Measurements from ENCODE around the gene PLCH2. TPM values are rescaled to one million over a fixed set of nuclear protein-coding genes. Genes with fewer than 3 reads are reported as not detected.

PLCH2 gene
- total and polyA plus RNA-seq, 7 donors = 0.04 to 0.60 (median 0.09) TPM; not detected in 1

GRCh38 chr1:2509589-2509988 is 33.5 kb downstream of the PLCH2 start:
- ATAC-seq (no peak), DNase-seq (no peak)
- Histone ChIP-seq H3K27ac (no peak overlapping the region), H3K4me1 (no peaks in the 10 kb centered on the region), H3K27me3 (ENCODE audit: insufficient read depth in 3 of 3, low read length in 2 of 3) (peaks cover 0 to 10% (median 3%) of the 10 kb centered on the region in 3 donors), H3K9me3 (no peaks in the 10 kb centered on the region), H3K36me3 (ENCODE audit: insufficient read depth in 1 of 2, low read depth in 1 of 2) (peaks cover 30 to 70% of the 10 kb centered on the region in 2 donors), H3K4me3 (no peak overlapping the region)
- 56 to 72% (median 61%) methylated on average over 11 of the region's 11 CpGs for WGBS, 3 donors
- no peak for TF ChIP-seq CTCF (IDR thresholded peaks at IDR 0.05)
- intact Hi-C loops (cut with DNase I) = no loop called here

GRCh38 chr1:2510366-2511155 is 34.5 kb downstream of the PLCH2 start:
- 92 to 94% (median 93%) methylated on average over 26 to 27 of the region's 27 CpGs for WGBS, 3 donors
- ATAC-seq (no peak), DNase-seq (no peak)
- Histone ChIP-seq H3K4me1 (no peaks in the 10 kb centered on the region), H3K9me3 (no peaks in the 10 kb centered on the region), H3K27ac (no peak overlapping the region), H3K4me3 (no peak overlapping the region), H3K27me3 (ENCODE audit: insufficient read depth in 3 of 3, low read length in 2 of 3) (no peaks in the 10 kb centered on the region), H3K36me3 (ENCODE audit: insufficient read depth in 1 of 2, low read depth in 1 of 2) (peaks cover 30 to 79% of the 10 kb centered on the region in 2 donors)
- TF ChIP-seq CTCF (IDR thresholded peaks at IDR 0.05) = no peak
- intact Hi-C loops (cut with DNase I) = no loop called here

GRCh38 chr1:2512862-2513421 is 36.9 kb downstream of the PLCH2 start:
- no peak overlapping the region for H3K4me3 ChIP-seq
- WGBS, 3 donors = 83 to 84% (median 83%) methylated on average over 31 of the region's 31 CpGs
- intact Hi-C loops (cut with DNase I) = no loop called here
- H3K36me3 ChIP-seq (ENCODE audit: insufficient read depth in 1 of 2, low read depth in 1 of 2) = peaks cover 42 to 98% of the 10 kb centered on the region in 2 donors
- no peaks in the 10 kb centered on the region for H3K27me3 ChIP-seq (ENCODE audit: insufficient read depth in 3 of 3, low read length in 2 of 3)
- DNase-seq (no peak), ATAC-seq (no peak)
- H3K9me3 ChIP-seq = no peaks in the 10 kb centered on the region
- no peak overlapping the region for H3K27ac ChIP-seq
- H3K4me1 ChIP-seq = no peaks in the 10 kb centered on the region
- TF ChIP-seq CTCF (IDR thresholded peaks at IDR 0.05) = no peak

- DNase-seq (no peak), ATAC-seq (no peak)
- 92 to 95% (median 93%) methylated on average over 39 to 43 of the region's 43 CpGs for WGBS, 3 donors
- TF ChIP-seq CTCF (IDR thresholded peaks at IDR 0.05) = no peak
- H3K27ac ChIP-seq = no peak overlapping the region
- H3K27me3 ChIP-seq (ENCODE audit: insufficient read depth in 3 of 3, low read length in 2 of 3) = no peaks in the 10 kb centered on the region
- H3K36me3 ChIP-seq (ENCODE audit: insufficient read depth in 1 of 2, low read depth in 1 of 2) = peaks cover 42 to 98% of the 10 kb centered on the region in 2 donors
- no peaks in the 10 kb centered on the region for H3K9me3 ChIP-seq
- no peak overlapping the region for H3K4me3 ChIP-seq
- H3K4me1 ChIP-seq = no peaks in the 10 kb centered on the region
- intact Hi-C loops (cut with DNase I) = no loop called here
These were observed 38.0 kb downstream of the PLCH2 start for GRCh38 chr1:2513939-2514652.

Measured in psoas muscle (tissue), 8 donors.